Upper lobe of left lung (tissue), 6 donors: ENCODE measurements around the gene HAND2. TPM values are rescaled to one million over a fixed set of nuclear protein-coding genes. Genes with fewer than 3 reads are reported as not detected.

Source experiments
- ATAC-seq, 2 donors: fragments of 200-7000 bp; cut with Tn5 transposase; one replicate each; pipeline ENCODE4 v1.9.1; 2022; ENCODE audit warnings: mild to moderate bottlenecking in 2 of 2, moderate library complexity in 2 of 2; ENCODE audit not compliant: low FRiP score in 2 of 2
- DNase-seq, 2 donors: peaks; one replicate each; pipeline ENCODE4 v3.0.0-alpha.2; 2019 to 2020
- H3K27ac ChIP-seq, 4 donors: fragments of 200-600 bp; sonication (generic); one replicate each; pipeline ENCODE4 v1.5.1; 2016 to 2019
- H3K27me3 ChIP-seq, 4 donors: fragments of 200-600 bp; sonication (generic); one replicate each; pipeline ENCODE4 v1.5.1; 2017 to 2019
- H3K36me3 ChIP-seq, 4 donors: fragments of 200-600 bp; sonication (generic); one replicate each; pipeline ENCODE4 v1.5.1; 2016 to 2019
- H3K4me1 ChIP-seq, 4 donors: fragments of 200-600 bp; sonication (generic); one replicate each; pipeline ENCODE4 v1.5.1; 2018 to 2019
- H3K4me3 ChIP-seq, 4 donors: fragments of 200-600 bp; sonication (generic); one replicate each; pipeline ENCODE4 v1.5.1; 2017 to 2019; ENCODE audit warnings: mild to moderate bottlenecking in 2 of 4, moderate library complexity in 1 of 4
- H3K9me3 ChIP-seq, 4 donors: fragments of 200-600 bp; sonication (generic); one replicate each; pipeline ENCODE4 v1.5.1; 2018 to 2019
- EP300 ChIP-seq, 4 donors: sonication (generic); formaldehyde crosslinking; IDR thresholded peaks; one replicate each; pipeline ENCODE4 v1.5.1; 2017; ENCODE audit warnings: antibody characterized with exemption in 4 of 4, control low read depth in 2 of 4
- POLR2A ChIP-seq, 4 donors: fragments of 450-650 bp; IDR thresholded peaks; one replicate each; pipeline ENCODE4 v1.5.1; 2016 to 2017; ENCODE audit warnings: antibody characterized with exemption in 4 of 4, mild to moderate bottlenecking in 2 of 4
- POLR2AphosphoS5 ChIP-seq, 2 donors: sonication (generic); formaldehyde crosslinking; IDR thresholded peaks; one replicate each; pipeline ENCODE4 v1.5.1; 2017; ENCODE audit warnings: antibody characterized with exemption in 2 of 2
- WGBS, 2 donors: methylation state at CpG; one replicate each; pipeline ENCODE4 v1.1.5; 2017 to 2018; 5-methylcytosine and 5-hydroxymethylcytosine counted together
- total RNA-seq, 6 donors: library from RNA; depleted of rRNA in 4 of 6; stranded (reverse); fragments of >200 nt in 4 of 6; gene quantifications; one replicate each; pipeline versions ENCODE4 v1.1.0 to v1.2.1, GENCODE V29; 2016 to 2021
- donor health status: DM: no; HTN: no; CAD: no; lungs with moderate emphysema.
- donor health status: DM: no; HTN: yes; CAD: no; lungs with severe emphysema.

Gene HAND2
- total RNA-seq, 6 donors from 2014 or later, result 0.20 to 3.0 (median 0.39) TPM; not detected in 2

- WGBS, 2 donors, result 52 to 57% methylated on average over 1 of the region's 1 CpG
- TF ChIP-seq EP300 (IDR thresholded peaks at IDR 0.05), result no peak
- TF ChIP-seq POLR2AphosphoS5 (IDR thresholded peaks at IDR 0.05), result no peak
- no peak for TF ChIP-seq POLR2A (IDR thresholded peaks at IDR 0.05)
Measured at GRCh38 chr4:173477016-173477415, 53.0 kb downstream of the HAND2 start.

More at GRCh38 chr4:173477016-173477415, 53.0 kb downstream of the HAND2 start:
- Histone ChIP-seq H3K27ac (no peak overlapping the region), H3K27me3 (no peaks in the 10 kb centered on the region), H3K4me1 (no peaks in the 10 kb centered on the region), H3K9me3 (no peaks in the 10 kb centered on the region), H3K4me3 (no peak overlapping the region), H3K36me3 (no peaks in the 10 kb centered on the region)
- DNase-seq, result no peak
- ATAC-seq, result no peak

Other genes starting within 250 kb of the HAND2 start
- 10 to 100 TPM; 37.5 to 72.7 (median 54.8) TPM for gene HMGB2, start 195.9 kb downstream of the HAND2 start, total RNA-seq
- gene SAP30, start 159.3 kb downstream of the HAND2 start, total RNA-seq, result 10 to 100 TPM; 15.0 to 39.8 (median 18.8) TPM
- under 1 TPM in 2 of 6 donors, not detected in 4; 0.09 to 0.27 TPM for gene SCRG1, start 131.1 kb downstream of the HAND2 start, total RNA-seq